ENCODE results near the gene AGBL1.

- TF ChIP-seq POLR2A (IDR thresholded peaks at IDR 0.05), result no peak
- no peak for TF ChIP-seq CTCF (IDR thresholded peaks at IDR 0.05)
- no peak for TF ChIP-seq POLR2AphosphoS5 (IDR thresholded peaks at IDR 0.05)
- TF ChIP-seq EP300 (IDR thresholded peaks at IDR 0.05; ENCODE audit: low read depth), result no peak
Observed at GRCh38 chr15:86481720-86482119, 402.0 kb downstream of the AGBL1 start.

All from transverse colon (tissue), 4 donors.